CD4-positive, alpha-beta T cell (primary cell): ENCODE measurements around the gene TRAF3. TPM values are rescaled to one million over a fixed set of nuclear protein-coding genes. Genes with fewer than 3 reads are reported as not detected.

Experiments
- ATAC-seq: fragments of 200-7000 bp; cut with Tn5 transposase; one replicate; pipeline ENCODE4 v1.10.0; 2022; ENCODE audit warnings: mild to moderate bottlenecking; ENCODE audit not compliant: poor library complexity
- CTCF ChIA-PET: fragments of 350-600 bp; sonication (Branson Sonifier 250); formaldehyde crosslinking; loops from one replicate; lab custom pipeline; 2021; ENCODE audit warnings: antibody characterized with exemption, inconsistent platforms; lab: Charles Lee
- POLR2A ChIA-PET: fragments of 350-600 bp; sonication (Branson Sonifier 250); formaldehyde crosslinking; loops from one replicate; lab custom pipeline; 2021; ENCODE audit warnings: antibody characterized with exemption, inconsistent platforms; lab: Charles Lee
- DNase-seq, 14 experiments: peaks; one replicate each; pipeline ENCODE4 v3.0.0-alpha.2; 2013 to 2020; ENCODE audit warnings: mixed read lengths in 2 of 14
- H3K27ac ChIP-seq, 2 donors: one replicate each; pipeline versions ENCODE4 v1.5.1 to v1.7.0; 2013; ENCODE audit warnings: low read length in 2 of 2, low read depth in 1 of 2, mild to moderate bottlenecking in 1 of 2
- H3K27me3 ChIP-seq, 2 experiments: 1 replicate in 1 of 2; 2 replicates in 1 of 2; pipeline versions ENCODE4 v1.6.1 to v1.7.0; 2013; ENCODE audit warnings: low read length in 2 of 2, control low read depth in 1 of 2, mild to moderate bottlenecking in 1 of 2, moderate library complexity in 1 of 2; ENCODE audit not compliant: insufficient read depth in 2 of 2, control insufficient read depth in 1 of 2
- H3K36me3 ChIP-seq: one replicate; pipeline ENCODE4 v1.6.1; 2013; ENCODE audit warnings: low read length, control low read depth; ENCODE audit not compliant: insufficient read depth
- H3K4me1 ChIP-seq: one replicate; pipeline ENCODE4 v1.6.1; 2013; ENCODE audit warnings: low read length, control low read depth; ENCODE audit not compliant: insufficient read depth
- H3K4me3 ChIP-seq: one replicate; pipeline ENCODE4 v1.5.1; 2013; ENCODE audit warnings: mild to moderate bottlenecking, low read length, moderate library complexity
- H3K9me3 ChIP-seq, 2 experiments: 1 replicate in 1 of 2; 2 replicates in 1 of 2; pipeline versions ENCODE4 v1.6.1 to v1.7.0; 2013; ENCODE audit warnings: low read length in 2 of 2, mild to moderate bottlenecking in 2 of 2, control low read depth in 1 of 2, moderate library complexity in 1 of 2; ENCODE audit not compliant: control insufficient read depth in 1 of 2, insufficient read depth in 1 of 2
- H3K27ac Mint-ChIP-seq: one replicate; pipeline ENCODE4 v1.8.0; 2020; ENCODE audit warnings: mixed read lengths
- H3K27me3 Mint-ChIP-seq: one replicate; pipeline ENCODE4 v1.8.0; 2021; ENCODE audit warnings: mixed read lengths
- H3K36me3 Mint-ChIP-seq: one replicate; pipeline ENCODE4 v1.8.0; 2021; ENCODE audit warnings: low read depth, mixed read lengths
- H3K4me1 Mint-ChIP-seq: one replicate; pipeline ENCODE4 v1.8.0; 2021; ENCODE audit warnings: low read depth, mixed read lengths
- H3K4me3 Mint-ChIP-seq: one replicate; pipeline ENCODE4 v1.8.0; 2020; ENCODE audit warnings: mild to moderate bottlenecking, mixed read lengths
- H3K9me3 Mint-ChIP-seq: one replicate; pipeline ENCODE4 v1.8.0; 2020; ENCODE audit warnings: mixed read lengths
- intact Hi-C, 2 experiments: fragments of 100-400 bp; cut with DNase I in 1 of 2; cut with micrococcal nuclease in 1 of 2; formaldehyde crosslinking; loops; one replicate each; pipeline versions ENCODE4 v1.15.1 to v1.9.0; 2023 to 2025; cut with DNase I, micrococcal nuclease
- total RNA-seq, 174 experiments: library from RNA in 2 of 174; stranded (reverse) in 2 of 174; gene quantifications; one replicate each; pipeline ENCODE4 v1.2.3 and lab custom pipeline; 2021 to 2026
- TF ChIP-seq, protein P1 (sequence below): fragments of 200-600 bp; IDR thresholded peaks from one replicate; pipeline ENCODE4 v1.8.0; 2022; ENCODE audit warnings: antibody characterized with exemption, mild to moderate bottlenecking

TRAF3 gene
- total RNA-seq, 2 experiments from 2014 or later, result 27.1 to 32.4 TPM

DNA sequence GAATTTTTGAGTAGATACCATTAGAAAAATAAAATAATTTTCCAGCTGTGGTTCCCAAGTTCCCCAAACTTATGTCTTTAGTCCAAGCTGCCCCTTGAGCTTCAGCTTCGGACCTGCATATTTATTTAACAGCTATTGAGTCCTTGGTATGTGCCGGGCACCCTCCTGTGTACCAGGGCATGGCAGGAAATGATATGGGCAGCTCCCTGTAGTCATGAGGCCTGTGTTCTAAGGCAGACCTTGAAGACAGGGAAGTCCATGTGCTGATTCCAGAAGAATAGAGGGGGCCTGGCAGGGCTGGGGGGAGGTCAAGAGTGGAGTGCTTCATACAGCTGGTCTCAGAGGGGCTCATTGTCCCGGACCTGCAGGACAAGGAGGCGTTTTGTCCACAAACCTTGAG lies 29.2 kb downstream of the TRAF3 start:
- peaks cover 73% of the 10 kb centered on the region for H3K4me1 Mint-ChIP-seq
- intact Hi-C loops, result no loop called here
- H3K4me3 Mint-ChIP-seq, result no peak overlapping the region
- H3K27ac Mint-ChIP-seq, result peak overlapping the region; percentile 84
- ChIA-PET POLR2A (interaction anchor here (1.8 kb wide), 1 partner anchor 11 kb away, joined by 4 read pairs; no protein-coding TSS in a partner anchor), CTCF (no interaction called here)
- Histone ChIP-seq H3K27me3 (no peaks in the 10 kb centered on the region), H3K4me3 (no peak overlapping the region), H3K36me3 (no peaks in the 10 kb centered on the region), H3K27ac (peak overlapping the region; percentile 37 to 43), H3K9me3 (no peaks in the 10 kb centered on the region), H3K4me1 (peaks cover 62% of the 10 kb centered on the region)
- H3K9me3 Mint-ChIP-seq, result no peaks in the 10 kb centered on the region
- H3K27me3 Mint-ChIP-seq, result no peaks in the 10 kb centered on the region
- ATAC-seq, result no peak
- TF ChIP-seq, protein P1, sequence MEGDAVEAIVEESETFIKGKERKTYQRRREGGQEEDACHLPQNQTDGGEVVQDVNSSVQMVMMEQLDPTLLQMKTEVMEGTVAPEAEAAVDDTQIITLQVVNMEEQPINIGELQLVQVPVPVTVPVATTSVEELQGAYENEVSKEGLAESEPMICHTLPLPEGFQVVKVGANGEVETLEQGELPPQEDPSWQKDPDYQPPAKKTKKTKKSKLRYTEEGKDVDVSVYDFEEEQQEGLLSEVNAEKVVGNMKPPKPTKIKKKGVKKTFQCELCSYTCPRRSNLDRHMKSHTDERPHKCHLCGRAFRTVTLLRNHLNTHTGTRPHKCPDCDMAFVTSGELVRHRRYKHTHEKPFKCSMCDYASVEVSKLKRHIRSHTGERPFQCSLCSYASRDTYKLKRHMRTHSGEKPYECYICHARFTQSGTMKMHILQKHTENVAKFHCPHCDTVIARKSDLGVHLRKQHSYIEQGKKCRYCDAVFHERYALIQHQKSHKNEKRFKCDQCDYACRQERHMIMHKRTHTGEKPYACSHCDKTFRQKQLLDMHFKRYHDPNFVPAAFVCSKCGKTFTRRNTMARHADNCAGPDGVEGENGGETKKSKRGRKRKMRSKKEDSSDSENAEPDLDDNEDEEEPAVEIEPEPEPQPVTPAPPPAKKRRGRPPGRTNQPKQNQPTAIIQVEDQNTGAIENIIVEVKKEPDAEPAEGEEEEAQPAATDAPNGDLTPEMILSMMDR, result no peak
- DNase-seq, result no peak
- peaks cover 26% of the 10 kb centered on the region for H3K36me3 Mint-ChIP-seq

DNA sequence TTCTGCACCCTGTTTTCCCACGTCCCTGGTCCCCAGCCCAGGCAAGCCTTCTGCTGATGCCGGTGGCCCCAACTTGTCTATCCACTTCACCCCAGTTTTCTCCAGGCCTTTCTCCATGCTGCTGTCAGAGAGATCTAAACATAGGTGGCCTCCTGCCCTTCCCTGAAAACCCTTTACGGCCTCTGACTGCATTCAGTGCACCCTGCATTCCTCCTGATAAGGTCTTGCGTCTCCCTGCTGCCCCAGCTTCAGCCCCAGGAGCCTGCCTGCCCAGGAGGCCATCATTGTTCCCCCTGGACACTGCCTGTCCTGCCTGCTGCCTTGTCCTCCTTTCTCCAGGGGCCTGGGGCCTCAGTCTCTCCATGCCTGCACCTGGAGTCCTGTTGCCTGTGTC lies 29.8 kb downstream of the TRAF3 start:
- Mint-ChIP-seq H3K27me3 (no peaks in the 10 kb centered on the region), H3K36me3 (peaks cover 26% of the 10 kb centered on the region), H3K27ac (peak overlapping the region; percentile 84), H3K4me1 (peaks cover 76% of the 10 kb centered on the region), H3K9me3 (no peaks in the 10 kb centered on the region), H3K4me3 (peak overlapping the region; percentile 60)
- CTCF ChIA-PET, result no interaction called here
- DNase-seq (no peak), ATAC-seq (no peak)
- H3K36me3 ChIP-seq, result peaks cover 2% of the 10 kb centered on the region
- intact Hi-C loops, result no loop called here
- no peaks in the 10 kb centered on the region for H3K27me3 ChIP-seq
- H3K4me1 ChIP-seq, result peaks cover 68% of the 10 kb centered on the region
- TF ChIP-seq, protein P1, result no peak
- H3K27ac ChIP-seq, result peak overlapping the region; percentile 0 to 37
- no peak overlapping the region for H3K4me3 ChIP-seq
- POLR2A ChIA-PET, result interaction anchor here (1.8 kb wide), 1 partner anchor 12 kb away, joined by 4 read pairs; no protein-coding TSS in a partner anchor
- no peaks in the 10 kb centered on the region for H3K9me3 ChIP-seq

DNA sequence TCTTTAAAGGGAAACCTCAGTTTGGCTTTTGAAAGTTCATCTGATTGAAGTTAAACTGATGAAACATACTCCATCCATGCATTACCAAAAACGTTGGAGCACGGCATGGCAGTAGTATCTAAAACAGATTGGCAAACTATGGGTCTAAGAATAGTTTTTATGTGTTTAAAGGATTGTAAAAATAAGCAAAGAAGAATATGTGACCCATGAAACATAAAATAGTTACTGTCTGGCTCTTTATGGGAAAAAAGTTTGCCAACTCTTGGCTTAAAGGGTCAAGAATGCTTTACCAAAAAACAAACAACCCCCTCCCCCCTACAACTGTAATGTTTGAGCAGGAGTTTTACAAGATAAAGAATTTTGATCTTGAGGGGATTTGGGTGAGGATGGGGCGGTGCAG lies 32.6 kb downstream of the TRAF3 start:
- Histone ChIP-seq H3K27me3 (no peaks in the 10 kb centered on the region), H3K4me3 (no peak overlapping the region), H3K27ac (no peak overlapping the region), H3K4me1 (peaks cover 60% of the 10 kb centered on the region), H3K9me3 (no peaks in the 10 kb centered on the region), H3K36me3 (peaks cover 5% of the 10 kb centered on the region)
- Mint-ChIP-seq H3K4me1 (peaks cover 69% of the 10 kb centered on the region), H3K36me3 (peaks cover 28% of the 10 kb centered on the region), H3K27ac (peak overlapping the region; percentile 25), H3K4me3 (no peak overlapping the region), H3K27me3 (no peaks in the 10 kb centered on the region), H3K9me3 (no peaks in the 10 kb centered on the region)
- TF ChIP-seq, protein P1, result no peak
- ChIA-PET CTCF (no interaction called here), POLR2A (no interaction called here)
- intact Hi-C loops, result no loop called here
- ATAC-seq, result no peak
- DNase-seq, result no peak
